GM12874 (cell line): ENCODE measurements around the gene CAB39L.

Experiments
- TF ChIP-seq, protein P1 (sequence below): IDR thresholded peaks from 2 replicates; pipeline ENCODE4 v1.5.1; 2011; ENCODE audit warnings: low read depth, mild to moderate bottlenecking, control low read depth, low read length, moderate library complexity; ENCODE audit not compliant: insufficient read depth

Gene CAB39L

GRCh38 chr13:49279112-49279511 lies 164.8 kb downstream of the CAB39L start:
- TF ChIP-seq, protein P1, sequence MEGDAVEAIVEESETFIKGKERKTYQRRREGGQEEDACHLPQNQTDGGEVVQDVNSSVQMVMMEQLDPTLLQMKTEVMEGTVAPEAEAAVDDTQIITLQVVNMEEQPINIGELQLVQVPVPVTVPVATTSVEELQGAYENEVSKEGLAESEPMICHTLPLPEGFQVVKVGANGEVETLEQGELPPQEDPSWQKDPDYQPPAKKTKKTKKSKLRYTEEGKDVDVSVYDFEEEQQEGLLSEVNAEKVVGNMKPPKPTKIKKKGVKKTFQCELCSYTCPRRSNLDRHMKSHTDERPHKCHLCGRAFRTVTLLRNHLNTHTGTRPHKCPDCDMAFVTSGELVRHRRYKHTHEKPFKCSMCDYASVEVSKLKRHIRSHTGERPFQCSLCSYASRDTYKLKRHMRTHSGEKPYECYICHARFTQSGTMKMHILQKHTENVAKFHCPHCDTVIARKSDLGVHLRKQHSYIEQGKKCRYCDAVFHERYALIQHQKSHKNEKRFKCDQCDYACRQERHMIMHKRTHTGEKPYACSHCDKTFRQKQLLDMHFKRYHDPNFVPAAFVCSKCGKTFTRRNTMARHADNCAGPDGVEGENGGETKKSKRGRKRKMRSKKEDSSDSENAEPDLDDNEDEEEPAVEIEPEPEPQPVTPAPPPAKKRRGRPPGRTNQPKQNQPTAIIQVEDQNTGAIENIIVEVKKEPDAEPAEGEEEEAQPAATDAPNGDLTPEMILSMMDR, result no peak

- TF ChIP-seq, protein P1, result no peak
Measured at GRCh38 chr13:49278211-49278610, 165.7 kb downstream of the CAB39L start.

DNA sequence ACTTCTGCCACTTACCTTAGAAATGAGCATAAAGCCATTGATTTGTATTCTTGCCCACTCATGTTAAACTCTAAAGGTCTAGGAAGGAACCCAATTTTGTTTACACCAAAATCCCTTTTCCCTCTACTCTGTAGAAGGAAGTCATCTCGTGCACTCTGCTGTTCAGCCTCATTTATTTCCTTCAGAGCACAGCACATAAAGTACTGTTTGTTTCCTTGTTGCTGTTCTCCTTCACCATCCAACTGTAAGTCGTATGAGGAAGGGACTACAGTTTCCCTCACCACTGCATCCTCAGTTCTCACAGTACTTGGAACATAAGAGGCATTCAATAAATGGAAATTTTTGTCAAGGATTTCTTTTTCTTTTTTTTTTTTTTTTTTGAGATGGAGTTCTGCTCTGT lies 171.6 kb downstream of the CAB39L start:
- TF ChIP-seq, protein P1, result no peak

DNA sequence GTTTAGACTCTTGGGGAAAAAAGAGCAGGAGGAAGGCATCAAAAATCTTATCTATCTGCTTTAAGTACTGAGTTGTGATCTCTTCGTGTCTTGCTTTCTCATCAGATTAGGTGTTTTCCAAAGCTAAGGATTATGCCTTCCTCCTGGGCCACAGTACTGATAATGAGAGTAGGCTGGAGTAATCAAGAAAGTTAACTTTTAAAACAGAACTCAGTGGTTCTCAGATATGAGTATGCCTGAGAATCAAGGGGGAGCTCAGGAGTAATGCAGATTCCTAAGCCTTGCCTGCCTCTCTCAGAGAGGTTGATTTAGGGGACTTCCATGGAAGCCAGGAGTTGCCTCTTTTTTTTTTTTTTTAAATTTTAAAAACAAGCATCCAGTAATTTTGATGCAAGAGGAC lies 172.6 kb downstream of the CAB39L start:
- TF ChIP-seq, protein P1, result no peak

- TF ChIP-seq, protein P1, result no peak
Measured at GRCh38 chr13:49265822-49266221, 178.0 kb downstream of the CAB39L start.

- TF ChIP-seq, protein P1, result no peak
Measured at GRCh38 chr13:49262634-49263033, 181.2 kb downstream of the CAB39L start.

GRCh38 chr13:49259586-49259985 lies 184.3 kb downstream of the CAB39L start:
- TF ChIP-seq, protein P1, result no peak
